Hepatocyte (in vitro differentiated cells): ENCODE measurements around the gene RAP1B. TPM values are rescaled to one million over a fixed set of nuclear protein-coding genes. Genes with fewer than 3 reads are reported as not detected.

Experiments
- DNase-seq: peaks from one replicate; pipeline ENCODE4 v3.0.0-alpha.2; 2016; ENCODE audit warnings: low spot score
- H2AFZ ChIP-seq: fragments of 200-600 bp; sonication (generic); 2 replicates; pipeline ENCODE4 v1.6.0; 2016; ENCODE audit warnings: antibody characterized with exemption, mild to moderate bottlenecking
- H3K27ac ChIP-seq: fragments of 200-600 bp; sonication (generic); 2 replicates; pipeline ENCODE4 v1.5.1; 2016; ENCODE audit warnings: mild to moderate bottlenecking
- H3K27me3 ChIP-seq: fragments of 200-600 bp; sonication (generic); 2 replicates; pipeline ENCODE4 v1.6.1; 2016
- H3K36me3 ChIP-seq: fragments of 200-600 bp; sonication (generic); replicated peaks from 2 replicates; pipeline ENCODE4 v1.5.1; 2016; ENCODE audit warnings: low read depth; ENCODE audit not compliant: insufficient read depth
- H3K4me1 ChIP-seq: fragments of 200-600 bp; sonication (generic); 2 replicates; pipeline ENCODE4 v1.5.1; 2016; ENCODE audit warnings: mild to moderate bottlenecking, moderate library complexity; ENCODE audit not compliant: insufficient read depth
- H3K4me2 ChIP-seq: fragments of 200-600 bp; sonication (generic); 2 replicates; pipeline ENCODE4 v1.6.0; 2016
- H3K4me3 ChIP-seq: fragments of 200-600 bp; sonication (generic); 2 replicates; pipeline ENCODE4 v1.5.1; 2016; ENCODE audit warnings: mild to moderate bottlenecking
- H3K79me2 ChIP-seq: fragments of 200-600 bp; sonication (generic); 2 replicates; pipeline ENCODE4 v1.6.0; 2017; ENCODE audit warnings: mild to moderate bottlenecking
- H3K9me2 ChIP-seq: fragments of 200-600 bp; sonication (generic); replicated peaks from 2 replicates; pipeline ENCODE4 v1.6.0; 2017; ENCODE audit warnings: mild to moderate bottlenecking; ENCODE audit not compliant: insufficient read depth
- H3K9me3 ChIP-seq: fragments of 200-600 bp; sonication (generic); 2 replicates; pipeline ENCODE4 v1.5.1; 2016; ENCODE audit warnings: low read depth, mild to moderate bottlenecking
- H4K20me1 ChIP-seq: fragments of 200-600 bp; sonication (generic); 2 replicates; pipeline ENCODE4 v1.6.0; 2016; ENCODE audit warnings: mild to moderate bottlenecking; ENCODE audit not compliant: insufficient read depth, poor library complexity, severe bottlenecking
- EZH2 ChIP-seq: fragments of 200-600 bp; sonication (generic); IDR thresholded peaks from 2 replicates; pipeline ENCODE4 v1.6.1; 2016; ENCODE audit warnings: antibody characterized with exemption, mild to moderate bottlenecking, borderline replicate concordance
- EZH2phosphoT487 ChIP-seq: fragments of 200-600 bp; sonication (generic); IDR thresholded peaks from one replicate; pipeline ENCODE4 v1.6.1; 2018; ENCODE audit warnings: antibody characterized with exemption, mild to moderate bottlenecking, low read depth, moderate library complexity; ENCODE audit not compliant: unreplicated experiment, severe bottlenecking
- WGBS: methylation state at CpG from one replicate; pipeline ENCODE4 v1.1.6; 2016; ENCODE audit warnings: low lambda C conversion rate; ENCODE audit errors: missing lambda C conversion rate; 5-methylcytosine and 5-hydroxymethylcytosine counted together
- polyA plus RNA-seq: library from polyadenylated mRNA; unstranded; fragments of >200 nt; fragmentation: Nextera tagmentation; extraction: Ambion mirVana; gene quantifications from 2 replicates; pipeline ENCODE4 v1.2.1, GENCODE V29; 2016
- total RNA-seq: library from RNA; depleted of rRNA; stranded (reverse); fragments of >200 nt; gene quantifications from 2 replicates; pipeline ENCODE4 v1.2.3, GENCODE V29; 2014
- TF ChIP-seq, protein P1 (sequence below): fragments of 200-600 bp; sonication (generic); IDR thresholded peaks from 2 replicates; pipeline ENCODE4 v1.5.1; 2016; ENCODE audit warnings: antibody characterized with exemption, mild to moderate bottlenecking; ENCODE audit not compliant: poor library complexity

The RAP1B gene
- total and polyA plus RNA-seq, 2 experiments from 2014 or later, result 179 to 257 TPM

DNA sequence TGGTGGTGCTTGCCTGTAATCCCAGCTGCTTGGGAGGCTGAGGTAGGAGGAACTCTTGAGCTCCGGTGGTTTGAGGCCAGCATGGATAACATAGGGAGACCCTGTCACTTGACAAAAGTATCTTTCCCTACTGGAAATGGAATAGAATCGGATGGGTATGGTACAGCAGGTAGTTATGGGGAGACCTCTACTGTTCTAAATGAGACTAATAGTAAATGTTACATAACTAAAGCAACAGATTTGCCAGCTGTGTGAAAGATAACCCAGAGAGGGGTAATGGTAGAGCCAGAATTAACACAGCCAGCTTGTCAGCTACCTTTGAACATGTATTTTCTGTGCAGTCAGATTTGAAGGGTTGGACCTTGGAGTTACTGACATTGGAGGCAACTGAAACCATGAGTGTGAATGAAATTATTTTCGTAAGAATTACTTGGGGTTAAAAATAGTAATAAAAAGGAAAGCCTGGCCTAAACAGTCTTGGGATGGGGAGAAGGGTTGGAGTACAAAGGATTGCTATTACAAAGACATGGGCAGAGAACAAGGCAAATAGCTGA is 54.4 kb downstream of the RAP1B start:
- Histone ChIP-seq H3K36me3 (no peaks in the 10 kb centered on the region), H3K4me2 (no peak overlapping the region), H3K9me2 (no peaks in the 10 kb centered on the region), H3K27me3 (no peaks in the 10 kb centered on the region), H3K4me3 (no peak overlapping the region), H4K20me1 (no peaks in the 10 kb centered on the region), H3K27ac (no peak overlapping the region), H3K79me2 (no peaks in the 10 kb centered on the region), H2AFZ (no peak overlapping the region), H3K4me1 (no peaks in the 10 kb centered on the region), H3K9me3 (no peaks in the 10 kb centered on the region)
- WGBS, result 89% methylated on average over 3 of the region's 3 CpGs
- DNase-seq, result no peak
- TF ChIP-seq EZH2, result no peak
- TF ChIP-seq, protein P1, sequence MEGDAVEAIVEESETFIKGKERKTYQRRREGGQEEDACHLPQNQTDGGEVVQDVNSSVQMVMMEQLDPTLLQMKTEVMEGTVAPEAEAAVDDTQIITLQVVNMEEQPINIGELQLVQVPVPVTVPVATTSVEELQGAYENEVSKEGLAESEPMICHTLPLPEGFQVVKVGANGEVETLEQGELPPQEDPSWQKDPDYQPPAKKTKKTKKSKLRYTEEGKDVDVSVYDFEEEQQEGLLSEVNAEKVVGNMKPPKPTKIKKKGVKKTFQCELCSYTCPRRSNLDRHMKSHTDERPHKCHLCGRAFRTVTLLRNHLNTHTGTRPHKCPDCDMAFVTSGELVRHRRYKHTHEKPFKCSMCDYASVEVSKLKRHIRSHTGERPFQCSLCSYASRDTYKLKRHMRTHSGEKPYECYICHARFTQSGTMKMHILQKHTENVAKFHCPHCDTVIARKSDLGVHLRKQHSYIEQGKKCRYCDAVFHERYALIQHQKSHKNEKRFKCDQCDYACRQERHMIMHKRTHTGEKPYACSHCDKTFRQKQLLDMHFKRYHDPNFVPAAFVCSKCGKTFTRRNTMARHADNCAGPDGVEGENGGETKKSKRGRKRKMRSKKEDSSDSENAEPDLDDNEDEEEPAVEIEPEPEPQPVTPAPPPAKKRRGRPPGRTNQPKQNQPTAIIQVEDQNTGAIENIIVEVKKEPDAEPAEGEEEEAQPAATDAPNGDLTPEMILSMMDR, result no peak

DNA sequence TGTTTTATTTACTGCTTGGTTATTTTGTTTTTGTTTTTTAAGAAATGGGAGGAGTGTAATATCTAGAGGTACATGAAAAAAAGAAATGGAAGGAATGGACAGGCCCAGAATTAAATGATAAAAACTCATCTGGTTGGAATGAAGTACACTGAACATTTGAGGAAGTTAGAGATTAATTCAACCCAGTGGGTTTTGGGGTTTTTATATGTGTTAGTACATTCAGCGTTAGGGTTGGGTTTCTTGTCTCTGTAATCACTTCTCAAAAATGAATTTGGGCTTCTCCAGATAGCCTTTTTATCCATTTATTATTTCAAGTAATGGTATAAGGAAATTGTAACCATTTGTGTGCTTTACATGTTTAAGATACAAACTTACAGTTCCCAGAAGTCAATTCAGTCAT is 56.6 kb downstream of the RAP1B start:
- TF ChIP-seq EZH2phosphoT487 (no peak), EZH2 (no peak)
- TF ChIP-seq, protein P1, result no peak
- 96% methylated on average over 1 of the region's 1 CpG for WGBS
- Histone ChIP-seq H3K36me3 (no peaks in the 10 kb centered on the region), H4K20me1 (no peaks in the 10 kb centered on the region), H3K27me3 (no peaks in the 10 kb centered on the region), H2AFZ (no peak overlapping the region), H3K27ac (no peak overlapping the region), H3K79me2 (no peaks in the 10 kb centered on the region), H3K9me2 (no peaks in the 10 kb centered on the region), H3K4me1 (no peaks in the 10 kb centered on the region), H3K4me2 (no peak overlapping the region), H3K4me3 (no peak overlapping the region), H3K9me3 (no peaks in the 10 kb centered on the region)
- DNase-seq, result no peak

DNA sequence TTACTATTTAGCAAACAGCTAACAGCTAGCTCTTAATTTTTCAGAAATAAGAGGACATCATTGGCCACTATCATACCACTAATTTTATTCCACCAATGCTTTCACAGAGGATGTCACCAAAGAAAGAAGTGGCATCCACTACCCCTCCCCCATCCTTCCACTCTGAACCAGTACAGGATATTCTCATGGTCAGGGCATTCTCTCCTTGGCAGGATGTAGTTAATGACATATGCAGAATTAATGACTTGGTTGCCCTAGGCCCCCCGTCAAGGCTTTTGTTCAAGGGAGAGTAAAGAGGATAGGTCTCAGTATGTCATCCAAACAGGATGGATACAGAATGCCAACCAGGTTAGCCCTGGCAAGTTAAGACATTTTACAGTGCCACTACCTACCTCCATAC is 57.2 kb downstream of the RAP1B start:
- no peaks in the 10 kb centered on the region for H3K79me2 ChIP-seq
- no peaks in the 10 kb centered on the region for H4K20me1 ChIP-seq
- H3K36me3 ChIP-seq, result no peaks in the 10 kb centered on the region
- H3K27me3 ChIP-seq, result no peaks in the 10 kb centered on the region
- no peaks in the 10 kb centered on the region for H3K4me1 ChIP-seq
- no peak for DNase-seq
- 57% methylated on average over 1 of the region's 1 CpG for WGBS
- no peak overlapping the region for H3K4me3 ChIP-seq
- no peaks in the 10 kb centered on the region for H3K9me3 ChIP-seq
- TF ChIP-seq, protein P1, result no peak
- TF ChIP-seq EZH2 (no peak), EZH2phosphoT487 (no peak)
- no peak overlapping the region for H3K27ac ChIP-seq
- H3K9me2 ChIP-seq, result no peaks in the 10 kb centered on the region
- H2AFZ ChIP-seq, result no peak overlapping the region
- no peak overlapping the region for H3K4me2 ChIP-seq

DNA sequence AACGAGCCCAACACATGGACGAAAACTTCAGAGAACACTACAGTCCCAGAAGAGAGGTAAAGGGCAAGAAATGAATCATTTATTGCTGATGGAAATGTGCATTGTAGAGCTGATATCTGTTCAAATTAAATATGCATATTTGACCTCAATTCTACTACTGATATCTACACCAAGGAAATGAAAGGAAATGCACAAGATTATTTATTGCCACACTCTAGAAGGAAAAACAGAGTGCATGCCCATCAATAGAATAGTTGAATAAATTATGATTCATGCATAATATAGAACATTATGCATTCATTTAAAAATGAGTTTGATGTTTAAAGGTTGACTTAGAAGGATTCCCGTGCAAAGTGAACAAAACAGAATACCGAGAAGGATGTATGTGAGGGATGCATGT is 60.5 kb downstream of the RAP1B start:
- Histone ChIP-seq H3K27ac (no peak overlapping the region), H4K20me1 (no peaks in the 10 kb centered on the region), H3K4me1 (no peaks in the 10 kb centered on the region), H3K4me2 (no peak overlapping the region), H2AFZ (no peak overlapping the region), H3K79me2 (no peaks in the 10 kb centered on the region), H3K9me2 (no peaks in the 10 kb centered on the region), H3K27me3 (no peaks in the 10 kb centered on the region), H3K4me3 (no peak overlapping the region), H3K36me3 (no peaks in the 10 kb centered on the region), H3K9me3 (no peaks in the 10 kb centered on the region)
- no peak for DNase-seq
- TF ChIP-seq EZH2, result no peak
- 80% methylated on average over 4 of the region's 4 CpGs for WGBS
